Psoas muscle (tissue), 8 donors: ENCODE results near the gene FBXL19. TPM values are rescaled to one million over a fixed set of nuclear protein-coding genes. Genes with fewer than 3 reads are reported as not detected.

ENCODE experiments used
- ATAC-seq, 4 donors: fragments of 200-7000 bp; cut with Tn5 transposase; one replicate each; pipeline ENCODE4 v1.9.1; 2020; ENCODE audit warnings: moderate library complexity in 3 of 4, mild to moderate bottlenecking in 2 of 4
- DNase-seq, 2 donors: peaks; one replicate each; pipeline ENCODE4 v3.0.0-alpha.2; 2020
- H3K27ac ChIP-seq: fragments of 200-600 bp; one replicate; pipeline ENCODE4 v1.8.0; 2022
- H3K27me3 ChIP-seq, 3 donors: fragments of 200-600 bp in 1 of 3; one replicate each; pipeline versions ENCODE4 v1.6.1 to v1.8.0; 2013 to 2022; ENCODE audit warnings: low read length in 2 of 3, mild to moderate bottlenecking in 2 of 3, moderate library complexity in 1 of 3; ENCODE audit not compliant: insufficient read depth in 3 of 3
- H3K36me3 ChIP-seq, 2 donors: fragments of 200-600 bp in 1 of 2; one replicate each; pipeline versions ENCODE4 v1.6.1 to v1.8.0; 2013 to 2022; ENCODE audit warnings: low read depth in 1 of 2, mild to moderate bottlenecking in 1 of 2, moderate library complexity in 1 of 2; ENCODE audit not compliant: insufficient read depth in 1 of 2
- H3K4me1 ChIP-seq: fragments of 200-600 bp; one replicate; pipeline ENCODE4 v1.8.0; 2022
- H3K4me3 ChIP-seq: fragments of 200-600 bp; one replicate; pipeline ENCODE4 v1.8.0; 2022; ENCODE audit warnings: mild to moderate bottlenecking
- H3K9me3 ChIP-seq: fragments of 200-600 bp; one replicate; pipeline ENCODE4 v1.8.0; 2022
- WGBS, 3 donors: extraction: QIAGEN DNeasy Blood & Tissue Kit; methylation state at CpG; one replicate each; pipeline versions ENCODE4 v1.1.6 to v1.1.7; 2013; 5-methylcytosine and 5-hydroxymethylcytosine counted together
- intact Hi-C, 2 donors: fragments of 100-400 bp; cut with DNase I; formaldehyde crosslinking; loops; one replicate each; pipeline versions ENCODE4 v1.11.0 to v1.14.2; 2022
- polyA plus RNA-seq, 3 donors: library from polyadenylated mRNA; stranded (reverse); fragments of 200-250 nt; gene quantifications; one replicate each; pipeline ENCODE4 v1.2.3, GENCODE V29; 2013
- total RNA-seq, 4 donors: library from RNA; stranded (reverse); fragmentation: NEBNext Ultra II Directional in 2 of 4; extraction: Animal tissue kit (Norgen Biotek cat#: 25700) in 2 of 4; gene quantifications; one replicate each; pipeline versions ENCODE4 v1.2.1 to v1.2.4, GENCODE V29; 2021 to 2023
- TF ChIP-seq, protein P1 (sequence below): fragments of 200-600 bp; IDR thresholded peaks from one replicate; pipeline ENCODE4 v1.8.0; 2022; ENCODE audit warnings: antibody characterized with exemption
- donor health status: healthy with polysubstance abuse.
- donor health status: DM: no; HTN: no; CAD: no; lungs with moderate emphysema.
- donor health status: Bipolar disorder and iron deficiency.
- donor health status: healthy.
- donor health status: DM: yes; HTN: yes; CAD: no.
- donor health status: DM: no; HTN: no; CAD: no.
- donor health status: DM: no; HTN: no; CAD: no.
- donor health status: DM: yes; HTN: yes; CAD: no.

The FBXL19 gene
- total and polyA plus RNA-seq, 7 donors, result 2.8 to 5.4 (median 4.1) TPM

DNA sequence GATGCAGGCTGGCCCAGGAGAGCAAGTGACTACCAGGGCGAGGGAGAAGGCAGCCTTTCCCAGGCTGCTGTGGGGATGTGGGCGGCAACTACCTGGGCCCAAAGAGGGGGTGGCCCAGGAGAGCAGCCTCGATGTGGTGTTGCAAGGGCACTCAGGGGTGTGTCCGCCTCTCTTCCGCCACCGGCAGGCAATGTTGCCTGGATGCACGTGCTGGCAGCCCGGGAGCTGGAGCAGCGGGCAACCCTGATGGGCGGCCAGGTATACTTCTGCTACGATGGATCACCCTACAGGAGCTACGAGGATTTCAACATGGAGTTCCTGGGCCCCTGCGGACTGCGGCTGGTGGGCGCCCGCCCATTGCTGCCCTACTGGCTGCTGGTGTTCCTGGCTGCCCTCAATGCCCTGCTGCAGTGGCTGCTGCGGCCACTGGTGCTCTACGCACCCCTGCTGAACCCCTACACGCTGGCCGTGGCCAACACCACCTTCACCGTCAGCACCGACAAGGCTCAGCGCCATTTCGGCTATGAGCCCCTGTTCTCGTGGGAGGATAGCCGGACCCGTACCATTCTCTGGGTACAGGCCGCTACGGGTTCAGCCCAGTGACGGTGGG is 64.3 kb downstream of the FBXL19 start:
- Histone ChIP-seq H3K4me3 (no peak overlapping the region), H3K4me1 (peaks cover 10% of the 10 kb centered on the region), H3K27me3 (no peaks in the 10 kb centered on the region), H3K36me3 (peaks cover 0 to 19% of the 10 kb centered on the region in 2 donors), H3K9me3 (no peaks in the 10 kb centered on the region), H3K27ac (no peak overlapping the region)
- DNase-seq (no peak), ATAC-seq (no peak)
- TF ChIP-seq, protein P1, sequence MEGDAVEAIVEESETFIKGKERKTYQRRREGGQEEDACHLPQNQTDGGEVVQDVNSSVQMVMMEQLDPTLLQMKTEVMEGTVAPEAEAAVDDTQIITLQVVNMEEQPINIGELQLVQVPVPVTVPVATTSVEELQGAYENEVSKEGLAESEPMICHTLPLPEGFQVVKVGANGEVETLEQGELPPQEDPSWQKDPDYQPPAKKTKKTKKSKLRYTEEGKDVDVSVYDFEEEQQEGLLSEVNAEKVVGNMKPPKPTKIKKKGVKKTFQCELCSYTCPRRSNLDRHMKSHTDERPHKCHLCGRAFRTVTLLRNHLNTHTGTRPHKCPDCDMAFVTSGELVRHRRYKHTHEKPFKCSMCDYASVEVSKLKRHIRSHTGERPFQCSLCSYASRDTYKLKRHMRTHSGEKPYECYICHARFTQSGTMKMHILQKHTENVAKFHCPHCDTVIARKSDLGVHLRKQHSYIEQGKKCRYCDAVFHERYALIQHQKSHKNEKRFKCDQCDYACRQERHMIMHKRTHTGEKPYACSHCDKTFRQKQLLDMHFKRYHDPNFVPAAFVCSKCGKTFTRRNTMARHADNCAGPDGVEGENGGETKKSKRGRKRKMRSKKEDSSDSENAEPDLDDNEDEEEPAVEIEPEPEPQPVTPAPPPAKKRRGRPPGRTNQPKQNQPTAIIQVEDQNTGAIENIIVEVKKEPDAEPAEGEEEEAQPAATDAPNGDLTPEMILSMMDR, result no peak
- intact Hi-C loops, result loop anchor here (5.0 to 10.0 kb wide), 5 partner anchors 107 to 880 kb away; partner anchors contain the start of genes VKORC1 (in 1 of the 2) and ZNF843 (in 1 of the 2)
- WGBS, 3 donors, result 93 to 96% (median 95%) methylated on average over 30 of the region's 30 CpGs

DNA sequence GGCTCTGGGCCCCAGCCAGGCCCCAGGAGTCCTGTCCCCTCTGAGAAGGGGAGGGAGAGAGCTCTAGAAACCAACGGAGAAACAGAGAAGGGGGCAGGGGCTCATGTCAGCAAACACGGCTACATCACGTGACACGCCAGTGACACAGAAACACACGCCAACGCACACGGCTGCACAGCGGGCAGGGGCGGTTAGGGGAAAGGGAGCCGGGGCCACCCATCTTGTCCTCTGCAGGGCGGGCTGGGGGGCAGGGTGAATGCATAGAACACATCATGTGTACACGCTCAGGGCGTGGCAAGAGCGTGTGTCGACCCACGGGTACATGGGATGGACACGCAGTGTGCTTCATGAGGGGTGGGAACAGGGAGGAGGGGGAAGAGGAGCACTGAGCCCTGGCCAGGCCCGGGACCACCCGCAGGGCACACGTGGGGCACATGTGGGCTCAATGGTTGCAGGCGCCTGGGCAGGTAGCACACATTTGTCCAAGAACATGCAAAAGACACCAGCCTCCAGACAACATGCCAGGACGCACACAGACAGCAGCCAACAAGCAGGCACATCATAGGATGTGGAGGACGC is 66.2 kb downstream of the FBXL19 start:
- H3K27ac ChIP-seq, result no peak overlapping the region
- ATAC-seq (no peak), DNase-seq (no peak)
- no peaks in the 10 kb centered on the region for H3K9me3 ChIP-seq
- intact Hi-C loops, result loop anchor here (5.0 to 10.0 kb wide), 6 partner anchors 65 to 878 kb away; partner anchors contain the start of genes VKORC1 (in 1 of the 2) and ZNF843 (in 1 of the 2)
- H3K36me3 ChIP-seq, result peaks cover 0 to under 1% of the 10 kb centered on the region in 2 donors
- 72 to 82% (median 79%) methylated on average over 23 of the region's 23 CpGs for WGBS, 3 donors
- peaks cover 10% of the 10 kb centered on the region for H3K4me1 ChIP-seq
- no peak overlapping the region for H3K4me3 ChIP-seq
- no peaks in the 10 kb centered on the region for H3K27me3 ChIP-seq
- TF ChIP-seq, protein P1, result no peak

DNA sequence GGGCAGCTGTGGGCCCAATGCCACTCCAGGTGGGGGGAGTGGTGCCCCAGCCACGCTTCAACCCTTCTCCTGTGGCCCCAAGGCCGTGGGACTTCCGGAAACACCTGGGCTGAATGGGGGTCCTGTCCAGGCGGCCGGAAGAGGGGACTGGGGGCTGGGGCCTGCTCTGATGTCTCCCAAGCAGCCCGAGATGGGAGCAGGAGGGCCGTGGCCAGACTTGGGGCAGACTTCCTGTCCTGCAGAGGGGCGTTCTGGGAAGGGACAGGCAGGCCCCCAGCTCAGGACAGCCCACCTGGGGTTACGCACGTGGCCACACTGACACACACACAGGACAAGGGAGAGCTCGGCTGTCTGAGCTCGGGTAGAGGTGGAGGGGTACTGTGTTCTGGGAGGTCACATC is 66.7 kb downstream of the FBXL19 start:
- Histone ChIP-seq H3K9me3 (no peaks in the 10 kb centered on the region), H3K27ac (no peak overlapping the region), H3K4me1 (peaks cover 9% of the 10 kb centered on the region), H3K4me3 (no peak overlapping the region), H3K36me3 (no peaks in the 10 kb centered on the region), H3K27me3 (no peaks in the 10 kb centered on the region)
- TF ChIP-seq, protein P1, result no peak
- DNase-seq, result no peak
- intact Hi-C loops, result loop anchor here in 1 of 2 donors (10.0 kb wide), 1 partner anchor 65 kb away; no protein-coding TSS in a partner anchor
- WGBS, 3 donors, result 68 to 82% (median 78%) methylated on average over 12 of the region's 12 CpGs
- no peak for ATAC-seq

DNA sequence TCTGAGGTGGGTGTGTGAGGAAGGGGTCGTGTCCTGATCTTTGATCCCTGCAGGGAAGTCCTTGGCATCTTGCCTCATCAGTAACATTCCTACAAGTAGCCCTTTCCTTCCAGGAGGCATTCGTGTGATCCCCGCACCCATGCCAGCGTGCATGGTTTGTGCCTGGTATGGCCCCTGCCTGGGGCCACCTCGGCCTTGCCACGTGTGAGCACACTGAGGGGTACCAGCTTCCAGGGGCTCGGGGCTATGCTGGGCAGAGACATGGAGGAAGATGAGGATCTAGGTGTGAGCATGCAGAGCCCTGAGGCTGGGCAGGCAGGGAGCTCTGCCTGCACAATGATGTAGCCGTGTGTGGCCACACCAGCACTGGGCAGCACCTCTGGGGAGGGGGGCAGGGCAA is 67.7 kb downstream of the FBXL19 start:
- intact Hi-C loops, result loop anchor here in 1 of 2 donors (10.0 kb wide), 1 partner anchor 64 kb away; no protein-coding TSS in a partner anchor
- H3K4me3 ChIP-seq, result no peak overlapping the region
- H3K27me3 ChIP-seq, result no peaks in the 10 kb centered on the region
- no peaks in the 10 kb centered on the region for H3K4me1 ChIP-seq
- TF ChIP-seq, protein P1, result no peak
- no peak overlapping the region for H3K27ac ChIP-seq
- no peaks in the 10 kb centered on the region for H3K36me3 ChIP-seq
- no peaks in the 10 kb centered on the region for H3K9me3 ChIP-seq
- WGBS, 3 donors, result 78 to 81% (median 79%) methylated on average over 8 of the region's 8 CpGs
- no peak for DNase-seq
- no peak for ATAC-seq
